ENCODE data around the gene IRF2BP1. TPM values are rescaled to one million over a fixed set of nuclear protein-coding genes. Genes with fewer than 3 reads are reported as not detected.
"Not testable (repeated sequence)": the region's sequence is repeated elsewhere in the genome, so short reads cannot be mapped to it uniquely, and the experiment has no call there.

IRF2BP1 gene
- polyA plus RNA-seq, 1 donor: 17.3 TPM

- DNase-seq (ENCODE audit: low read depth): no peak
Observed at GRCh38 chr19:45882652-45883585, 3.0 kb downstream of the IRF2BP1 start.

DNA sequence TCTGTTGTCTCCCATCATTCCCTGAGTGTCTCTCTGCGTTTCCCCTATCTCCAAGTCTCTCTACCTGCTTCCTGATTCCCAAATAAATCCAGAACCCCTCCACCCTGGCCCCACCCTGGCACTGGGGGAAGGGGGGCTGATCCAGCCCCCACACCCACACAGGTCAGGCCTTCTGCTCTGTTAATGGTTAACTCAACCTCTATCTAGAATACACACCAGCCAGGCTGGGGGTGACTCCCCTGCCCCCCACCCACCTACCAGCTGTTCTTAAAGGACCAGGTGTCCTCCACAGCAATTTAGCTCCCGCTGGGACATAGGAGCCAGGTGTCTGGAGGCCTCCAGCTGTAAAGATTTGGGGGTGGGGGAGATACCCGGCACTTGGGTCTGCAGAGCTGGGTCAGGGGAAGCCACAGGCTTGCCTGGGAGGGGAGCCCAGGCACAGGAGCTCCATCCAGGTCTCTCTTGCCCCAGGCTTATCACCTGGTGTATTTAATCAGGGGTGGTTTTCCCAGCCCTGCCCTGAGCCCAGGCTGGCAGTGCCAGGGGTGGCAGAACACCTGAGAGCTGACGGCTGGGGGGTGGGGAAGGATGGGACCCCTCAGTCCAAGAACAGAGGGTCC, 3.9 kb downstream of the IRF2BP1 start:
- no peak for DNase-seq (ENCODE audit: low read depth)

DNA sequence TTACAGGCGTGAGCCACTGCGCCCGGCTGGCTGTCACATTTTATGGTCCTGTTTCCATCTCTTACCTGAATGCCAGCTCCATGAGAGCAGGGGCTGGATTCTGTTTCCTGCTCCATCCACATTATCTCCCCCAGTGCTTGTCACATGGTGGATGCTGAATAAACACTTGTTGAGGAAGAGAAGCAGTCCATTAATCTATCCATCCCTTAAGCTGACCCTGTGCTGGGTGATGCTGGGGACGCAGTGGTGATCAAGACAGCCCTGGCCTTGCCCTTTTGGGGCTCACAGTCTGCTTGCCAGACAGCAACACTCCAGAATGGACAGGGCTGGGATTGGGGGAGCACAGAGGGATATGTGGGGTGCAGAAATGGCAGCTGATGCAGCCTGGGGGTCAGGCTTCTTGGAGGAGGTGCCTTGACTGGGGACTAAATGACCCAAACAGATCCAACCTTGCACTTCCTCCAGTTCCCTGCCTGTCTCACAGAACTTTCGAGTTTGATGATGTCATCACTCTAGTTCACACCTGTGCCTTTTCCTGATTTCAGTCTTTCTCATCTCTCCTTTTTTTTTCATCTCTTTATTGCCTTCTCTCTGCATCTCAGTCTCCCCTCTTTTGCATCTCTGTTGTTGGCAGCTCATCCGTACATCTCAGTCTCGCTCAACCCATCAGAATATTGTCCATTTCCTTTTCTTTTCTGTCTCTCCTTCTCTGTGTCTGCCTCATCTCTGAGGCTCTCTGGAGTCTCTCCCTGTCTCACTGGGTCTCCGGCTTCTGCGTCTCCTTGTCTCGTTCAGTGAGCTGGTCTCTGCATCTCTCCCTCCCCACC, 4.6 kb downstream of the IRF2BP1 start:
- DNase-seq (ENCODE audit: low read depth): no peak

DNA sequence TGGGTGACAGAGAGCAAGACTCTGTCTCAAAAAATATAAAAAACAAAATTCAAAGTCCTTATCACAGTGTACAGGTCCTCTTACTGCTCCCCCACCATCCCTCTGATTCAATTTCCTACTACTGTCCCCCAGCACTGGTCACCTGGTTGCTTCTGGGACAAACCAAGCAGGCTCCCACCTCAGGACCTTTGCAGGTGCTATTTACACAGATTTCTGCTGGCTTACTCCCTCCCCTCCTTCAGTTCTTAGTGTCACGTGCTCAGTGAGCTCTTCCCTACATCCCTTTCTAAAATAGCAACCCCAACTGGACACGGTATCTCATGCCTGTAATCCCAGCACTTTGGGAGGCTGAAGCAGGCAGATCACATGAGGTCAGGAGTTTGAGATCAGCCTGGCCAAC, 6.0 kb downstream of the IRF2BP1 start:
- DNase-seq (ENCODE audit: low read depth): no peak

DNA sequence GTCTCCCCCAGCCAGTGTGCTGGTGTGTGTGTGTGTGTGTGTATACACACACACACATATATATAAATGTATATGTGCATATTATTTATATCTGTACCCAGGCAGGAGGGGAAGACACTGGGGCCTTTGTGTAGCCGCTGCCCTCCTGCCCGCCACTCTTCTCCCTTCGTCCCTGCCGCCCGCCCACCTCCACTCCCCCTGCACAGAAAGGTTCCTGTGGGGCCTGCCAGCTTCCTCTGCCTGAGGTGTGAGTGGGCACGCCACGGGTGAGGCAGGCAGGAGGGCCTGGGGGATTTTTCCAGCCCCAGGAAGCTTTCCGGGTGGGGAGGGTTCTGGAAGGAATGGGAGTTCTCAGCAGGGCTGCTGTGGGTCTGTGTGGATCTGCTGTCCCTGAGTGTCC, 6.9 kb downstream of the IRF2BP1 start:
- no peak for DNase-seq (ENCODE audit: low read depth)

- no peak for DNase-seq (ENCODE audit: low read depth)
Observed at GRCh38 chr19:45878043-45878794, 7.7 kb downstream of the IRF2BP1 start.

- DNase-seq (ENCODE audit: low read depth): no peak
Observed at GRCh38 chr19:45876411-45877197, 9.3 kb downstream of the IRF2BP1 start.

GRCh38 chr19:45876161-45876410, 9.9 kb downstream of the IRF2BP1 start:
- no peak for DNase-seq (ENCODE audit: low read depth)

- no peak for DNase-seq (ENCODE audit: low read depth)
Observed at GRCh38 chr19:45874620-45874966, 11.3 kb downstream of the IRF2BP1 start.

DNA sequence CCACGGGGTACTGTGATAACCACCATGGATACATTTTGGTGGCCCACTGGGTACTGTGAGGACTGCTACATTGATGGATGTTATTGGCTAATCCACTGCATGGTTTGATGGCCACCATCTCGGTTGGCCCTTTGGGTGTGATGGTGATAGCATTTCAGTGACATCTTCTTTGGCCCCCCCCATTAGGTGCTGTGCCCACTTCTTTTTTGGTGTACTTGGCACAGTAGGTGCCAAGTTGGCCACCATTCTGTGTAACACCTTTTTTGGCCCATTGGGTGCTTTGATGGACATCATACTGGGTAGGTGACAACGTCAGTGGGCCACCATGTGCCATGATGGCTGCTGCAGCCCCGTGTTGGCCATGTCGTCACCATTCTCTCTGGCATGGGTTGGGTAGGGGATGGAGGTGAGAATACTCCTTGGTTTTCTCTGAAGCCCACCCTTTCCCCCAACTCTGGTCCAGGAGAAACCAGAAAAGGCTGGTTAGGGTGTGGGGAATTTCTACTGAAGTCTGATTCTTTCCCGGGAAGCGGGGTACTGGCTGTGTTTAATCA, 12.6 kb downstream of the IRF2BP1 start:
- no peak for DNase-seq (ENCODE audit: low read depth)

DNA sequence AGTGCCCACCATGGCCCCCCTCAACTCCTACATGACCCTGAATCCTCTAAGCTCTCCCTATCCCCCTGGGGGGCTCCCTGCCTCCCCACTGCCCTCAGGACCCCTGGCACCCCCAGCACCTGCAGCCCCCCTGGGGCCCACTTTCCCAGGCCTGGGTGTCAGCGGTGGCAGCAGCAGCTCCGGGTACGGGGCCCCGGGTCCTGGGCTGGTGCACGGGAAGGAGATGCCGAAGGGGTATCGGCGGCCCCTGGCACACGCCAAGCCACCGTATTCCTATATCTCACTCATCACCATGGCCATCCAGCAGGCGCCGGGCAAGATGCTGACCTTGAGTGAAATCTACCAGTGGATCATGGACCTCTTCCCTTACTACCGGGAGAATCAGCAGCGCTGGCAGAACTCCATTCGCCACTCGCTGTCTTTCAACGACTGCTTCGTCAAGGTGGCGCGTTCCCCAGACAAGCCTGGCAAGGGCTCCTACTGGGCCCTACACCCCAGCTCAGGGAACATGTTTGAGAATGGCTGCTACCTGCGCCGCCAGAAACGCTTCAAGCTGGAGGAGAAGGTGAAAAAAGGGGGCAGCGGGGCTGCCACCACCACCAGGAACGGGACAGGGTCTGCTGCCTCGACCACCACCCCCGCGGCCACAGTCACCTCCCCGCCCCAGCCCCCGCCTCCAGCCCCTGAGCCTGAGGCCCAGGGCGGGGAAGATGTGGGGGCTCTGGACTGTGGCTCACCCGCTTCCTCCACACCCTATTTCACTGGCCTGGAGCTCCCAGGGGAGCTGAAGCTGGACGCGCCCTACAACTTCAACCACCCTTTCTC, 13.6 kb downstream of the IRF2BP1 start:
- no peak for DNase-seq (ENCODE audit: low read depth)

GRCh38 chr19:45870798-45871197, 15.1 kb downstream of the IRF2BP1 start:
- DNase-seq (ENCODE audit: low read depth): no peak

GRCh38 chr19:45867241-45867640, 18.7 kb downstream of the IRF2BP1 start:
- DNase-seq (ENCODE audit: low read depth): not testable (repeated sequence)

- no peak for DNase-seq (ENCODE audit: low read depth)
Observed at GRCh38 chr19:45866400-45867176, 19.4 kb downstream of the IRF2BP1 start.

DNA sequence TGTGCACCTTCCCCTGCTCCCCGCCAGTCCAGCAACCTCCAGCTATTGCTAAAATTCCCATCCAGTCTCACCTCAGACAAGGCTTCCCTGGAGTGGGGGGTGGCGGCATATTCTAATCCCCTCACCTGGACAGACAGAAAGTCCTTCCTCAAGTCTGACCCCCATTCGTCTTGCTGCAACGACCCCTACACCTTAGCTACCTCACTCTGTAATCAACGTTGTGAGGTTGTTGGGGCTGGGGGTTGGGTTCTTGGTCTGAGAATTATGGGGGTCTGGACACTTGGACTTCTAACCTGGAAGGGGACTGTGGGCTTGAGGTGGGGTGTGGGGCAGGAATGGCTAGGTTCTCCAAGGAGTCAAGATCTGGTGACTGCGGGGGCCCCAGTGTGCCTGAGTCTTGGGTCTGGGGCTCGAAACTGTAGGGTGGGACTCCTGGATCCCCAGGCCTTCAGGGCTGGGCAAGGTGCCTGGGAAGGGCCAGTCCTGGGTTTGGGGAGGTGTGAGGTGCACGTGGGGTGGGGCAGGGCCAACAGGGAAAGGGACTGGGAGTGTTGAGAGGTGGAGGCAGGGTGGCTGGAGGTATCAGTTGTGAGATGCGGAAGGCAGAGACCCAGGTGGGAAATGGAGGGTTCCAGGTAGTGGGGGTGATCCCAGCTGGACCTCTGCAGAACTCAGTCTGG, 20.5 kb downstream of the IRF2BP1 start:
- no peak for DNase-seq (ENCODE audit: low read depth)

- no peak for DNase-seq (ENCODE audit: low read depth)
Observed at GRCh38 chr19:45864629-45865082, 21.3 kb downstream of the IRF2BP1 start.

GRCh38 chr19:45863840-45864628, 21.9 kb downstream of the IRF2BP1 start, which contains the start of gene FOXA3:
Gene FOXA3, plus strand, starts transcription at chr19:45864326. Its CDS starts 131 bp downstream, at chr19:45864457.
- DNase-seq (ENCODE audit: low read depth): no peak

All from forelimb muscle (tissue), 1 donor.